DMS153 treated with DMSO at 0.1 percent for 48 hours (cell line): ENCODE measurements around the gene SUGCT.

Experiments
- DNase-seq: peaks from one replicate; lab custom pipeline; 2025; ENCODE audit not compliant: unreplicated experiment; lab: John Stamatoyannopoulos, UW

SUGCT gene

GRCh38 chr7:40507166-40507565, 372.4 kb downstream of the SUGCT start:
- DNase-seq: no peak

- no peak for DNase-seq
These were observed 374.6 kb downstream of the SUGCT start for GRCh38 chr7:40509287-40509996.

- DNase-seq: no peak
These were observed 381.6 kb downstream of the SUGCT start for GRCh38 chr7:40516376-40516775.

- DNase-seq: no peak
These were observed 384.2 kb downstream of the SUGCT start for GRCh38 chr7:40519009-40519408.

- DNase-seq: no peak
These were observed 386.4 kb downstream of the SUGCT start for GRCh38 chr7:40520986-40521738.

- no peak for DNase-seq
These were observed 391.0 kb downstream of the SUGCT start for GRCh38 chr7:40525764-40526163.

- no peak for DNase-seq
These were observed 392.3 kb downstream of the SUGCT start for GRCh38 chr7:40526951-40527715.

- no peak for DNase-seq
These were observed 392.9 kb downstream of the SUGCT start for GRCh38 chr7:40527723-40528122.

- no peak for DNase-seq
These were observed 395.5 kb downstream of the SUGCT start for GRCh38 chr7:40530292-40530691.

- no peak for DNase-seq
These were observed 397.2 kb downstream of the SUGCT start for GRCh38 chr7:40531956-40532355.

- DNase-seq: no peak
These were observed 400.9 kb downstream of the SUGCT start for GRCh38 chr7:40535678-40536077.

GRCh38 chr7:40536421-40536820, 401.6 kb downstream of the SUGCT start:
- DNase-seq: no peak

GRCh38 chr7:40538281-40538680, 403.5 kb downstream of the SUGCT start:
- no peak for DNase-seq

GRCh38 chr7:40541336-40541735, 406.5 kb downstream of the SUGCT start:
- DNase-seq: no peak

GRCh38 chr7:40542982-40543741, 408.4 kb downstream of the SUGCT start:
- DNase-seq: no peak

GRCh38 chr7:40544221-40544723, 409.5 kb downstream of the SUGCT start:
- no peak for DNase-seq

- no peak for DNase-seq
These were observed 410.1 kb downstream of the SUGCT start for GRCh38 chr7:40544871-40545303.

- DNase-seq: no peak
These were observed 410.9 kb downstream of the SUGCT start for GRCh38 chr7:40545739-40546138.

- no peak for DNase-seq
These were observed 412.1 kb downstream of the SUGCT start for GRCh38 chr7:40546616-40547501.
